Heart left ventricle (tissue), 16 donors: ENCODE data around the gene PRKAA1. TPM values are rescaled to one million over a fixed set of nuclear protein-coding genes. Genes with fewer than 3 reads are reported as not detected.

Source experiments
- ATAC-seq, 4 donors: fragments of 200-7000 bp; cut with Tn5 transposase; one replicate each; pipeline ENCODE4 v1.9.1; 2020 to 2022; ENCODE audit warnings: moderate library complexity in 4 of 4, mild to moderate bottlenecking in 3 of 4, moderate number of reproducible peaks in 1 of 4
- DNase-seq, 5 donors: peaks; one replicate each; pipeline ENCODE4 v3.0.0-alpha.2; 2020
- H3K27ac ChIP-seq, 12 donors: fragments of 200-600 bp; sonication (generic) in 4 of 12; one replicate each; pipeline versions ENCODE4 v1.5.0 to v1.8.0; 2016 to 2022; ENCODE audit warnings: mild to moderate bottlenecking in 2 of 12
- H3K27me3 ChIP-seq, 9 donors: fragments of 200-600 bp; sonication (generic) in 2 of 9; one replicate each; pipeline versions ENCODE4 v1.5.1 to v1.8.0; 2016 to 2022; ENCODE audit warnings: mild to moderate bottlenecking in 3 of 9
- H3K36me3 ChIP-seq, 9 donors: fragments of 200-600 bp; sonication (generic) in 2 of 9; one replicate each; pipeline versions ENCODE4 v1.5.0 to v1.8.0; 2018 to 2022; ENCODE audit warnings: mild to moderate bottlenecking in 2 of 9
- H3K4me1 ChIP-seq, 12 donors: fragments of 200-600 bp; sonication (generic) in 4 of 12; one replicate each; pipeline versions ENCODE4 v1.5.0 to v1.8.0; 2016 to 2022; ENCODE audit warnings: mild to moderate bottlenecking in 3 of 12
- H3K4me3 ChIP-seq, 12 donors: fragments of 200-600 bp; sonication (generic) in 4 of 12; one replicate each; pipeline versions ENCODE4 v1.5.0 to v1.8.0; 2017 to 2022; ENCODE audit warnings: mild to moderate bottlenecking in 9 of 12, moderate library complexity in 4 of 12
- H3K9me3 ChIP-seq, 12 donors: fragments of 200-600 bp; sonication (generic) in 4 of 12; one replicate each; pipeline versions ENCODE4 v1.5.0 to v1.8.0; 2016 to 2022; ENCODE audit warnings: mild to moderate bottlenecking in 1 of 12
- POLR2A ChIP-seq, 2 donors: fragments of 450-650 bp; IDR thresholded peaks; one replicate each; pipeline ENCODE4 v1.6.1; 2017; ENCODE audit warnings: antibody characterized with exemption in 2 of 2, mild to moderate bottlenecking in 2 of 2, moderate library complexity in 2 of 2
- WGBS, 4 donors: extraction: QIAGEN DNeasy Blood & Tissue Kit in 2 of 4; methylation state at CpG; one replicate each; pipeline versions ENCODE4 v1.1.5 to v1.1.7; 2013 to 2018; 5-methylcytosine and 5-hydroxymethylcytosine counted together
- intact Hi-C, 10 donors: fragments of 100-400 bp; cut with DNase I; formaldehyde crosslinking; loops; one replicate each; pipeline versions ENCODE4 v1.11.1 to v1.14.2; 2022
- polyA plus RNA-seq, 2 donors: library from polyadenylated mRNA; stranded (reverse); fragments of 200-250 nt; gene quantifications; one replicate each; pipeline ENCODE4 v1.2.3, GENCODE V29; 2013
- total RNA-seq, 9 donors: library from RNA; depleted of rRNA in 2 of 9; stranded (reverse); fragments of >200 nt in 2 of 9; fragmentation: NEBNext Ultra II Directional in 3 of 9; extraction: Animal tissue kit (Norgen Biotek cat#: 25700) in 3 of 9; gene quantifications; one replicate each; pipeline versions ENCODE4 v1.1.0 to v1.2.4, GENCODE V29; 2016 to 2023
- TF ChIP-seq, protein P1 (sequence below), 12 donors: fragments of 200-600 bp; sonication (generic) in 4 of 12; IDR thresholded peaks; one replicate each; pipeline versions ENCODE4 v1.5.0 to v1.8.0; 2018 to 2022; ENCODE audit warnings: antibody characterized with exemption in 12 of 12, mild to moderate bottlenecking in 5 of 12
- donor health status: ischemic (EF 13 %, LVEDD 7.1; RV severe dilation, severe dysfunction).
- donor health status: healthy with polysubstance abuse.
- donor health status: DM: no; HTN: yes; CAD: no.
- donor health status: DM: no; HTN: no; CAD: no.
- donor health status: ischemic (EF 25% LVEDD 6.9; RV normal size, moderate dysfunction).
- donor health status: ischemic (EF 25% LVEDD 5.7; RV mildly dilated, moderate dysfunction).
- donor health status: healthy.
- donor health status: DM: yes; HTN: yes; CAD: no.
- donor health status: ischemic (EF 35%, LVEDD 5.7; RV mildly dilated, moderate dysfunction).
- donor health status: nonischemic (EF 11% LVEDD 7.7; RV severe dilation, severe dysfunction).
- donor health status: DM: yes; HTN: yes; CAD: no.
- donor health status: PGD.
- donor health status: ischemic (EF 29% LVEDD 5.4; RV normal size, mild dysfunction).
- donor health status: nonischemic (EF 23%, LVEDD 6.1; RV moderate dilation, normal function).

The PRKAA1 gene
- total and polyA plus RNA-seq, 11 donors = 13.5 to 53.3 (median 42.6) TPM

DNA sequence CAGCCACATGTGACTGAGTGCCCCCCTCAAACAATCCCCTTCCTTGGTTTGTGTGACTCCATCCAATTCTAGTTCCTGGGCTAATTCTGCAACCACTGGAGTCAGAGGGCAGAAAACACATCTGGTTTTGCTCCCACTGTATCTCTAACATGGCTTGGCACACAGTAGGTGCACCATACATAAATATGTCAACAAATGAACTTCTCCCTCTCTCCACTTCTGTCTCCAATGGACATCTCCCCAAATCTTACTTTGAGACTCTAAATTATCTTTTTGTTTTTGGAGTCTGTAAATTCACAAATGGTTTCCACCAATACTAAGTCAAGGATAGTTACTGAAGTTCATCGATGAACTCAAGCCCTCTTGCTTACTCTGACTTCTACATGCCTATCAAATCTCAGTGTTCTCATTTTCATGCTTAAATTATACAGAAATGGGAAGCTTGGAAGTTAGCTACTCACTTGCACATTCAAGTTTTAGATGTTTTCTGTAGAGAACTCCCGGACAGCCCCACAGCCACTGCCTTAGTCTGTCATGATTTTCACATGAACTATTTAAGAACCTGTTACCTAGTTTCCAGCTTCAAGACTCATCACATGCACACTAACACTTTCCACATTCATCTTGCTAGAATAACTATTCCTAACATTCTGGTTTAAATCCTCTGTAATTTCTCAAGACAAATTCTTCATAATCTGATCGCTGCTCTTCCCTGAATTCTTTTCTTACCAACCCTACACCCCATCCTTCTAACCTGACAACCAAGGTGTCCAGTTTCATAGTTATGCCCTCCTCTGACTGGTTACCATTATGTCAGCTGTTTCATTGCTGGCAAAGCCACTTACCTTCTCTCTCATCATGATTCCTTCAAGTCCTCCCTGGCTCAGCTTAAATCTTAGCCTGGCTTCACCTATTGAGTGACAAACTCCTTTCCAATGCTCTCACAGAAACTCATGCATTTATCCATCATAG lies 30.8 kb upstream of the PRKAA1 start:
- WGBS, 4 donors = 95 to 97% (median 96%) methylated on average over 3 of the region's 3 CpGs
- no peak overlapping the region for H3K4me3 ChIP-seq
- H3K27me3 ChIP-seq = no peaks in the 10 kb centered on the region
- no peak overlapping the region for H3K27ac ChIP-seq
- peaks cover 0 to 21% (median 13%) of the 10 kb centered on the region in 12 donors for H3K4me1 ChIP-seq
- TF ChIP-seq, protein P1, sequence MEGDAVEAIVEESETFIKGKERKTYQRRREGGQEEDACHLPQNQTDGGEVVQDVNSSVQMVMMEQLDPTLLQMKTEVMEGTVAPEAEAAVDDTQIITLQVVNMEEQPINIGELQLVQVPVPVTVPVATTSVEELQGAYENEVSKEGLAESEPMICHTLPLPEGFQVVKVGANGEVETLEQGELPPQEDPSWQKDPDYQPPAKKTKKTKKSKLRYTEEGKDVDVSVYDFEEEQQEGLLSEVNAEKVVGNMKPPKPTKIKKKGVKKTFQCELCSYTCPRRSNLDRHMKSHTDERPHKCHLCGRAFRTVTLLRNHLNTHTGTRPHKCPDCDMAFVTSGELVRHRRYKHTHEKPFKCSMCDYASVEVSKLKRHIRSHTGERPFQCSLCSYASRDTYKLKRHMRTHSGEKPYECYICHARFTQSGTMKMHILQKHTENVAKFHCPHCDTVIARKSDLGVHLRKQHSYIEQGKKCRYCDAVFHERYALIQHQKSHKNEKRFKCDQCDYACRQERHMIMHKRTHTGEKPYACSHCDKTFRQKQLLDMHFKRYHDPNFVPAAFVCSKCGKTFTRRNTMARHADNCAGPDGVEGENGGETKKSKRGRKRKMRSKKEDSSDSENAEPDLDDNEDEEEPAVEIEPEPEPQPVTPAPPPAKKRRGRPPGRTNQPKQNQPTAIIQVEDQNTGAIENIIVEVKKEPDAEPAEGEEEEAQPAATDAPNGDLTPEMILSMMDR (IDR thresholded peaks at IDR 0.05) = no peak
- no peak for TF ChIP-seq POLR2A (IDR thresholded peaks at IDR 0.05)
- no peaks in the 10 kb centered on the region for H3K9me3 ChIP-seq
- DNase-seq (no peak), ATAC-seq (no peak)
- intact Hi-C loops = no loop called here
- H3K36me3 ChIP-seq = peaks cover 2 to 93% (median 83%) of the 10 kb centered on the region in 9 donors

GRCh38 chr5:40828021-40828631 lies 30.0 kb upstream of the PRKAA1 start:
- TF ChIP-seq POLR2A (IDR thresholded peaks at IDR 0.05) = no peak
- TF ChIP-seq, protein P1 (IDR thresholded peaks at IDR 0.05) = no peak
- ATAC-seq (no peak), DNase-seq (no peak)
- intact Hi-C loops = no loop called here
- 81 to 89% (median 84%) methylated on average over 3 of the region's 3 CpGs for WGBS, 4 donors
- no peak overlapping the region for H3K4me3 ChIP-seq
- peaks cover 0 to 13% (median 4%) of the 10 kb centered on the region in 12 donors for H3K4me1 ChIP-seq
- H3K27me3 ChIP-seq = no peaks in the 10 kb centered on the region
- H3K27ac ChIP-seq = no peak overlapping the region
- peaks cover 2 to 84% (median 75%) of the 10 kb centered on the region in 9 donors for H3K36me3 ChIP-seq
- no peaks in the 10 kb centered on the region for H3K9me3 ChIP-seq

GRCh38 chr5:40827188-40827977 lies 29.2 kb upstream of the PRKAA1 start:
- no peak overlapping the region for H3K4me3 ChIP-seq

More at GRCh38 chr5:40827188-40827977, 29.2 kb upstream of the PRKAA1 start:
- intact Hi-C loops = no loop called here
- no peaks in the 10 kb centered on the region for H3K27me3 ChIP-seq
- no peak for TF ChIP-seq POLR2A (IDR thresholded peaks at IDR 0.05)
- TF ChIP-seq, protein P1 (IDR thresholded peaks at IDR 0.05) = no peak
- no peak for DNase-seq
- WGBS, 4 donors = 88 to 90% (median 90%) methylated on average over 14 of the region's 14 CpGs
- H3K36me3 ChIP-seq = peaks cover 2 to 77% (median 67%) of the 10 kb centered on the region in 9 donors
- H3K9me3 ChIP-seq = no peaks in the 10 kb centered on the region
- H3K4me1 ChIP-seq = peaks cover 0 to 5% (median 0%) of the 10 kb centered on the region in 12 donors
- H3K27ac ChIP-seq = no peak overlapping the region
- no peak for ATAC-seq
